Measurements from ENCODE around the gene RSRC2. TPM values are rescaled to one million over a fixed set of nuclear protein-coding genes. Genes with fewer than 3 reads are reported as not detected.

RSRC2 gene
- total and polyA plus RNA-seq, 9 of the 15 experiments (the other 6 are each of a cell fraction or from before 2014, with no cell fraction given) = 52.6 to 123 (median 80.3) TPM

DNA sequence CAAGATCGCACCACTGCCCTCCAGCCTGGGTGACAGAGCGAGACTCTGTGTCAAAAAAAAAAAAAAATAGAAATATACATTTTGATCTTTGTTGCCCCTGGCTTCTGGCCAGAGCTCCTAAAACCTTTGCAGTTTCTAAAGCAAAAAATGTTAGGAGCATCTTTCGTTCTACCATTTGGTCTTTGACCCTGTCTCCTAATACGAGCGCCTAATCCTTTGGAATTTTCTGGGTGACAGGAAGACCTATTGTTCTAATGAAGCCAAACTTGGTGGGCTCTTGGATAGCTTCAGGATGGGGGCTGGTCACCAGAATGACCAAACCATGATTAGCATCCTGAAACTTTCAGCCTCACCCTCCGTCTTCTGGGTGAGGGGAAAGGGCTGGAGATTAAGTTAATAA, 72.0 kb downstream of the RSRC2 start:
- TF ChIP-seq ZNF124 (CRISPR knock-in tag; IDR thresholded peaks at IDR 0.05) (no peak), COPS2 (conservative IDR thresholded peaks at IDR 0.05) (no peak), ZNF778 (CRISPR knock-in tag; IDR thresholded peaks at IDR 0.05) (no peak), DNMT1 (IDR thresholded peaks at IDR 0.05) (no peak)
- TF ChIP-seq, protein P1, sequence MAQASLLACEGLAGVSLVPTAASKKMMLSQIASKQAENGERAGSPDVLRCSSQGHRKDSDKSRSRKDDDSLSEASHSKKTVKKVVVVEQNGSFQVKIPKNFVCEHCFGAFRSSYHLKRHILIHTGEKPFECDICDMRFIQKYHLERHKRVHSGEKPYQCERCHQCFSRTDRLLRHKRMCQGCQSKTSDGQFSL (CRISPR knock-in tag; IDR thresholded peaks at IDR 0.05) = no peak
- TF ChIP-seq, protein P1 (tag; IDR thresholded peaks at IDR 0.05) = no peak
- intact Hi-C loops (cut with micrococcal nuclease) = no loop called here
- WGBS (ENCODE audit: insufficient coverage, low coverage, missing lambda C conversion rate) = 52% methylated on average over 5 of the region's 6 CpGs
- H3K9me1 ChIP-seq (ENCODE audit: control insufficient read depth, insufficient read depth, low read length) = no peaks in the 10 kb centered on the region
- no peaks in the 10 kb centered on the region for H3K36me3 ChIP-seq (ENCODE audit: control insufficient read depth, insufficient read depth, low read length)
- no TSS peak for BruUV-seq (replicated peaks)
- no peak overlapping the region for H3K9ac ChIP-seq (ENCODE audit: insufficient read depth in 1 of 2, low read depth in 2 of 2, low read length in 2 of 2)
- in situ Hi-C loops (cut with MboI) = no loop called here
- FAIRE-seq = no peak
- no peaks in the 10 kb centered on the region for H3K79me2 ChIP-seq (ENCODE audit: control insufficient read depth, insufficient read depth, low read length)
- H4K20me1 ChIP-seq (replicated peaks; ENCODE audit: control insufficient read depth, insufficient read depth, low read length) = no peaks in the 10 kb centered on the region
- H3K9me3 ChIP-seq (replicated peaks; ENCODE audit: control insufficient read depth, insufficient read depth, low read depth, low read length) = no peaks in the 10 kb centered on the region
- H3K4me1 ChIP-seq (replicated peaks in 1 of 2; ENCODE audit: control insufficient read depth in 2 of 2, insufficient read depth in 2 of 2, low read length in 2 of 2) = peaks cover 0 to 3% of the 10 kb centered on the region in 2 experiments; a peak in 2 of 5 replicates
- ChIA-PET CTCF (ENCODE audit: low intra/inter-chr PET ratio) (no interaction called here), POLR2A (interaction anchor here (0.8 to 1.0 kb wide), 3 partner anchors 18 to 55 kb away, joined by 3 to 4 read pairs (median 3); no protein-coding TSS in a partner anchor)
- H3K4me2 ChIP-seq (ENCODE audit: insufficient read depth, low read length) = no peak overlapping the region
- no peak for ATAC-seq
- no peak overlapping the region for H3K27ac ChIP-seq (ENCODE audit: extremely low read depth, low read depth, low read length)
- no peak for DNase-seq (ENCODE audit: extremely low read depth in 1 of 4, low spot score in 3 of 4)
- no peak overlapping the region for H3K4me3 ChIP-seq
- no peak overlapping the region for H2AFZ ChIP-seq (ENCODE audit: low read depth, low read length)
- no peaks in the 10 kb centered on the region for H3K27me3 ChIP-seq (ENCODE audit: control insufficient read depth in 2 of 2, insufficient read depth in 2 of 2, low read length in 2 of 2)

Measured in K562 (cell line).